ENCODE data around the gene COA1.

DNA sequence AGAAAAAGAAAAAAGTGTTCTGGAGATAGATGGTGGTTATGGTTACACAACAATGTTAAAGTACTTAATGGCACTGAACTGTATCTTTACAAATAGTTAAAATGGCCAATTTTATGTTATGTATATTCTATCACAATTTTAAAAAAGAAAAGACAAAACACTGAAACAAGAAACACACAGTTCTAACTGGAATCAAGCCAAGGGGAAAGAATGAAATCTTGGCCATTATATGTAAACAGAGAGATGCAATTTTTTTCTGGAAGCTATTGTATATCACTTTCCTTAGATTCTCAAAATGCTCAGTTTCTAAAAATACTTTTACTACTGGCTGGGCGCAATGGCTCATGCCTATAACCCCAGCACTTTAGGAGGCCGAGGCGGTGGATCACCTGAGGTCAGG lies 4.1 kb downstream of the COA1 start:
- TF ChIP-seq, protein P1, sequence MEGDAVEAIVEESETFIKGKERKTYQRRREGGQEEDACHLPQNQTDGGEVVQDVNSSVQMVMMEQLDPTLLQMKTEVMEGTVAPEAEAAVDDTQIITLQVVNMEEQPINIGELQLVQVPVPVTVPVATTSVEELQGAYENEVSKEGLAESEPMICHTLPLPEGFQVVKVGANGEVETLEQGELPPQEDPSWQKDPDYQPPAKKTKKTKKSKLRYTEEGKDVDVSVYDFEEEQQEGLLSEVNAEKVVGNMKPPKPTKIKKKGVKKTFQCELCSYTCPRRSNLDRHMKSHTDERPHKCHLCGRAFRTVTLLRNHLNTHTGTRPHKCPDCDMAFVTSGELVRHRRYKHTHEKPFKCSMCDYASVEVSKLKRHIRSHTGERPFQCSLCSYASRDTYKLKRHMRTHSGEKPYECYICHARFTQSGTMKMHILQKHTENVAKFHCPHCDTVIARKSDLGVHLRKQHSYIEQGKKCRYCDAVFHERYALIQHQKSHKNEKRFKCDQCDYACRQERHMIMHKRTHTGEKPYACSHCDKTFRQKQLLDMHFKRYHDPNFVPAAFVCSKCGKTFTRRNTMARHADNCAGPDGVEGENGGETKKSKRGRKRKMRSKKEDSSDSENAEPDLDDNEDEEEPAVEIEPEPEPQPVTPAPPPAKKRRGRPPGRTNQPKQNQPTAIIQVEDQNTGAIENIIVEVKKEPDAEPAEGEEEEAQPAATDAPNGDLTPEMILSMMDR (conservative IDR thresholded peaks at IDR 0.05; ENCODE audit: low read length): no peak
- TF ChIP-seq EZH2phosphoT487 (IDR thresholded peaks at IDR 0.05; ENCODE audit: borderline replicate concordance, low read depth, low read length): no peak
